ENCODE measurements around the gene FAM107B. TPM values are rescaled to one million over a fixed set of nuclear protein-coding genes. Genes with fewer than 3 reads are reported as not detected.

FAM107B gene
- total RNA-seq, 1 experiment from 2014 or later, result 24.5 TPM

- no peak overlapping the region for H2BK12ac ChIP-seq (ENCODE audit: insufficient read length, low read depth, low read length)
- no peak overlapping the region for H2BK15ac ChIP-seq (ENCODE audit: low read depth, low read length)
- no peak overlapping the region for H3K18ac ChIP-seq (ENCODE audit: insufficient read length, low read depth, low read length)
- H4K91ac ChIP-seq (ENCODE audit: insufficient read length, low read depth, low read length), result no peak overlapping the region
- no peak overlapping the region for H2BK20ac ChIP-seq (ENCODE audit: low read depth, low read length, poor library complexity, severe bottlenecking)
- no peaks in the 10 kb centered on the region for H3K27me3 Mint-ChIP-seq (ENCODE audit: low read depth)
- H2BK120ac ChIP-seq (ENCODE audit: low read depth, low read length, poor library complexity, severe bottlenecking), result no peak overlapping the region
- no peak overlapping the region for H4K5ac ChIP-seq (ENCODE audit: insufficient read length, low read depth, low read length)
- H2AFZ ChIP-seq (ENCODE audit: low read length), result no peak overlapping the region
- H3K4me1 Mint-ChIP-seq, result peaks cover 16 to 18% of the 10 kb centered on the region in 2 experiments; a peak in 3 of 4 replicates
- peaks cover 4% of the 10 kb centered on the region; the same call in 1 of the 2 replicates for H3K79me2 ChIP-seq (ENCODE audit: insufficient read depth, low read length)
- H3K36me3 Mint-ChIP-seq (ENCODE audit: insufficient read depth in 1 of 3, low read depth in 3 of 3), result peaks cover 0 to 5% (median 2%) of the 10 kb centered on the region in 3 experiments; a peak in 1 of 7 replicates
- H2BK5ac ChIP-seq (ENCODE audit: insufficient read length, low read length), result no peak overlapping the region
- H4K8ac ChIP-seq (replicated peaks; ENCODE audit: insufficient read length, low read depth, low read length), result no peak overlapping the region
- TF ChIP-seq, protein P1, sequence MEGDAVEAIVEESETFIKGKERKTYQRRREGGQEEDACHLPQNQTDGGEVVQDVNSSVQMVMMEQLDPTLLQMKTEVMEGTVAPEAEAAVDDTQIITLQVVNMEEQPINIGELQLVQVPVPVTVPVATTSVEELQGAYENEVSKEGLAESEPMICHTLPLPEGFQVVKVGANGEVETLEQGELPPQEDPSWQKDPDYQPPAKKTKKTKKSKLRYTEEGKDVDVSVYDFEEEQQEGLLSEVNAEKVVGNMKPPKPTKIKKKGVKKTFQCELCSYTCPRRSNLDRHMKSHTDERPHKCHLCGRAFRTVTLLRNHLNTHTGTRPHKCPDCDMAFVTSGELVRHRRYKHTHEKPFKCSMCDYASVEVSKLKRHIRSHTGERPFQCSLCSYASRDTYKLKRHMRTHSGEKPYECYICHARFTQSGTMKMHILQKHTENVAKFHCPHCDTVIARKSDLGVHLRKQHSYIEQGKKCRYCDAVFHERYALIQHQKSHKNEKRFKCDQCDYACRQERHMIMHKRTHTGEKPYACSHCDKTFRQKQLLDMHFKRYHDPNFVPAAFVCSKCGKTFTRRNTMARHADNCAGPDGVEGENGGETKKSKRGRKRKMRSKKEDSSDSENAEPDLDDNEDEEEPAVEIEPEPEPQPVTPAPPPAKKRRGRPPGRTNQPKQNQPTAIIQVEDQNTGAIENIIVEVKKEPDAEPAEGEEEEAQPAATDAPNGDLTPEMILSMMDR (conservative IDR thresholded peaks at IDR 0.05), result peak; percentile 89
- no peaks in the 10 kb centered on the region for H3K79me1 ChIP-seq (ENCODE audit: insufficient read depth, low read depth, low read length, poor library complexity, severe bottlenecking)
- peak; percentile 86 for DNase-seq
- H3K23ac ChIP-seq (ENCODE audit: insufficient read length, low read depth, low read length), result no peak overlapping the region
- no peak overlapping the region for H3K56ac ChIP-seq (ENCODE audit: insufficient read length, low read depth, low read length)
- no peaks in the 10 kb centered on the region for H3K27me3 ChIP-seq (ENCODE audit: insufficient read depth, low read length)
- no peaks in the 10 kb centered on the region for H3K9me3 Mint-ChIP-seq
- no peak overlapping the region for H3K14ac ChIP-seq (ENCODE audit: insufficient read depth, low read length)
- no CpG with 5 or more reads among the region's 21 CpGs for WGBS (ENCODE audit: extremely low coverage, insufficient read length, low lambda C conversion rate)
- H3K4ac ChIP-seq (ENCODE audit: low read depth, low read length), result no peak overlapping the region
- H4K20me1 ChIP-seq (ENCODE audit: control insufficient read depth, insufficient read depth, insufficient read length), result no peaks in the 10 kb centered on the region
- no peak overlapping the region for H3K27ac ChIP-seq (ENCODE audit: insufficient read length, low read depth, low read length)
- no peaks in the 10 kb centered on the region for H3K23me2 ChIP-seq (ENCODE audit: insufficient read length, low read depth, low read length, poor library complexity, severe bottlenecking)
- H3K4me2 ChIP-seq (ENCODE audit: insufficient read depth, insufficient read length, low read length), result no peak overlapping the region
- H3K4me1 ChIP-seq (ENCODE audit: insufficient read depth, low read length), result no peaks in the 10 kb centered on the region
- no peaks in the 10 kb centered on the region for H3K9me3 ChIP-seq (ENCODE audit: control insufficient read depth, low read depth, low read length)
- H3T11ph ChIP-seq (ENCODE audit: low read length), result no peak overlapping the region
- no peak overlapping the region for H3K9ac ChIP-seq (ENCODE audit: extremely low read depth, insufficient read length, low read length)
- no peak overlapping the region for H2AK5ac ChIP-seq (ENCODE audit: insufficient read length, low read length)
- H3K27ac Mint-ChIP-seq, result no peak overlapping the region
- no peak overlapping the region for H3K4me3 Mint-ChIP-seq
These were observed 238.2 kb downstream of the FAM107B start for GRCh38 chr10:14536241-14537213.

All from H9 (cell line).